LNCAP (cell line): ENCODE results near the gene FAM47E.

Experiments
- CTCF ChIP-seq: fragments of 450-650 bp; IDR thresholded peaks from 2 replicates; pipeline ENCODE4 v1.5.1; 2017; ENCODE audit warnings: mild to moderate bottlenecking

FAM47E gene

GRCh38 chr4:76300012-76300411 lies 48.5 kb downstream of the FAM47E start:
- TF ChIP-seq CTCF, result no peak

DNA sequence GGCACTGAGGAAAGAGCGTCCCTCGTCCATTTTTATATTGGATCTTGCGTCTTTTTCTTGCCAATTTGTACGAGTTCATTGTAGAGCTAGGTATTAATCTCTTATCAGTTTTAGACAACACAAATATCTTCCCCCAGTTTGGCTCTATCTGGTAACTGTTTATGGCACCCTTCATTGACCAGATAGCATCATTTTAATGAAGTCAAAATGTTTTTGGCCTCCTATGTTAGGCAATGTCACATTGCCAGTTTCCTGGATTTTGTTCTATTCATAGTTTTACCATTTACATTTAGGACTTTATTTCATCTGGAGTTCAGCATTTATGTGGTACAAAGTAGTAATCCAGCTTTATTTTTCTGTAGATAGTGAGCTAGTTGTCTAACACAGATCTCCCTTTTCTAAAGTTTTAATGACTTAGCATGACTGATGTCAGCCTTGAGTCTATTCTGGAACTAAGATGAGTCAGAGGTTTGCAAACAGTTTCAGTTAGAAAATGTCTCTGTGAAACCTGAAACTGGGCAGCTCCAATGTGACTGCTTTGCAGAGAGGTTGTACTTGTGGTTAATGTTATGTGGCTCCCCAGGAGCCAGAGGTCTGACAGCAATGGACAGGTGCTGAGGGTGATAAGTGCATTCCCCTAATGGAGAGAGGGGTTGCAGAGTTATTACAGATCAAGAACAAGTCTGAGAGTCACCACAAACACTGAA lies 49.7 kb downstream of the FAM47E start:
- no peak for TF ChIP-seq CTCF

DNA sequence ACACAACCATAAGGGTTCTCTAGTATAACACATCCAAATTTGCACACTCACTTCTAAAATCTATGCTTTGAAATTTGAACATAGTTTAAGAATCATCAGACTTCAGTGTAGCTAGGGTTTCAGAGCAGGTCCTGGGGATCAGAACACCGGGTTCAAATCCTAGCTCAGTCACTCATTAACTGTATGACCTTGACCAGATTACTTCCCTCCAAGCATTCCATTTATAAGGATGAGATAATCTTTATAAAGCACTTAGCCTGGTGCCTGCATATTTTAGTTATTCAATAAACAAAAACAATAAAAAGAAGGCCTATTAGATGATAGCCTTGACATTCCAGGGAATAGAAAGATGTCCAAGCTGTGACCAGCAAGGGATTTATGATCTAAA lies 50.2 kb downstream of the FAM47E start:
- no peak for TF ChIP-seq CTCF

GRCh38 chr4:76302826-76303438 lies 51.4 kb downstream of the FAM47E start:
- no peak for TF ChIP-seq CTCF

DNA sequence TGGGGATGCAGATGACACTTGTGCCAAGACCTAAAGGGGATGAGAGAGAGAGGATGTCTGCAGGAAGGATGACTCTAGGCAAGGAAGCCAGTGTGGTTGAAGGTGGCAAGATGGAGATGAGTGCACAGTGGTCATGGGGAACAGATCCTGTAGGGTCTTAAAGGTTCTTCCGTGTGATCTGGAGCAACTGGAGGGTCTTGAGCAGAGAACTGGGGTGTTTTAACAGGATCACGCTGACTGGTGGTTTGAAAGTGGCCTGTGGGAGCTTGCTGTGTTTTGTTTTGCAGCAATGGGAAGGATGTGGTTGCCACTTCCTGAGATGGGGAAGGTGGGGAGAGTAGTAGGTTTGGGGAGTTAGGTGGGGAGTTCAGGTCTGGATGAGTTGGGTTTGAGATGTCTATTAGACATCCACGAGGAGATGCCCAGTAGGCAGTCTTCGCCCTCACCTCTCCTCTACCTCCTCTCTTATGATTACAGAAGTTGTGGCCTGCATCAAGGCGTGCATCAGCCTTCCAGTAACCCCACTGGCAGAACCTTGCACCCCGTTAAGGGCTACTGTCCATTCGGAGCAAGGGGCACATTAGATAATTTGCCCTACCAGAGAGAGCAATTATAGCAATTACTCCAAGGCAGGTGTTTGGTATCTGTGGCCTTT lies 53.6 kb downstream of the FAM47E start:
- TF ChIP-seq CTCF, result no peak

DNA sequence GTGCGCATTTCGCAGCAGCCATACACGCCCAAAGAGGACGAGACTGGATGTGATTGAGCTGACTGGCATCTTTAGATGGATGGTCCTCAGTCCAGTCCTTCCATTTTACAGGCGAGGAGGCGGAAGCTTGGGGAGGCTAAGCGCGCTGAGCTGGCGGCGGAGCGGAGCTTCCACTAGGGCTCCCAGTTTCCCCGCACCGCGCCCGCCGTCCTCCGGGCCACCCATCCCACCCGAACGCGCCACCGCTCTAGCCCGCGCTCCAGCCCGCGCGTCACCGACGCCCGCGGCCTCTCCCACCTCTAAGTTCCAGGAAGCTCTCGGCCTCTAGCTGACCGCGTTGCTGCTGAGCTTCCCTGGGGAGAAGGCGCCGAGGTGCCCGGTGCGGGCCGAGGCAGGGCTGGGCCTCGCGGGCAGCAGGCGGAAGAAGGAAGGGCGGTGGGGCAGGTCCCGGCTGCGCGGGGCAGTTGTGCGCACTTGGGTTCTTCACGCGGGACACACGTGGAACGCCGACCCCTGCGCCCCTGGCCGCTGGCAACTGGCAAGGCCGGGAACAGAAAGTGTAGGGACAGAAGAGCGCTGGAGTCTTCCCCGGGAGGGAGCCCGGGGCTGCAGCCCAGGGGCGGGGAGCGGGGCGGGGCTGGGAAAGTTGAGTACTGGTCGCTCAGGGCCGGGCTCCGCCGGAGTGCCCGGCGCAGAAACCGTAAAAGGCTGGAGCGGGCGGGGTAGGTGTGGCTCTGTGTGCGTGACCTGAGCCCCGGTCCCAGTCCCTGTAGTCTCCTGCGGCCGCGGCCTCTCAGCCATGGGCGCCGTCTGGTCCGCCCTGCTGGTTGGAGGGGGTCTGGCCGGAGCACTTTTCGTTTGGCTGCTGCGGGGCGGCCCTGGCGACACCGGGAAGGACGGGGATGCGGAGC lies 54.7 kb downstream of the FAM47E start, which contains the start of gene STBD1:
Gene STBD1 (plus strand): TSS at position 763 of the 911 bp plus-strand sequence. CDS start 37 bp downstream, at position 800.
- no peak for TF ChIP-seq CTCF
